ENCODE measurements around the gene PYGM.

DNA sequence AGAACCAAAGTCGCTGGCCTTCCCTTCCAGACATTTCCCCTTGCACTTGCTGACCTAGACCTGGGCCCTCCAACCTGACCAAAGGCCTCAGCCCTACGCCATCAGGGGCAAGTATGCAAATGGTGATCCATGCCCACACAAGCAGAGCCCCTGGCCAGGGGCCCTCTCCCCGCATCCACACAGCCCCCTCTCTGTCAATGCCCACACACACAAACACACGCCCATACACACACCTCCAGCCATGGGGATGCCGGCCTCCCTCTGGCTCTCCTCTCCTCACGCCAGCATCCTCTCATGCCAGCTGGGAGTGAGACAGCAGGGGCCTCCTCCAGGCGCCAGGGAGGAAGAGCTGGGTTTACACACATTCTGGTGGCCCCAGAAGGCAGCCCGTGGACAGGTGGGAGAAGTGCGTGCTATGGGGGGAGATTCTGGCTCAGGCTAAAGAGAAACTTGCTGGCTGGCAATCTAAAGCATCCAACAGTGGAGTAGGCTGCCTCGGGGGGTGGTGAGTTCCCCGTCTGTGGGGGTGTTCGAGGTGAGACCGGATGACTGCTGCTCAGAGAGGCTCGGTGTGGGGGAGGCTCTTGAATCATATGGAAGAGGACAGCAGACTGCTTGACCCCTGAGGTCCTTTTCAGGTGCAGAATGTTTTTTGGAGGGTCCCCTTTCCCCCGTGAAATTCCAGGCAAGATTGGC is 41.5 kb downstream of the PYGM start:
- TF ChIP-seq, protein P1, sequence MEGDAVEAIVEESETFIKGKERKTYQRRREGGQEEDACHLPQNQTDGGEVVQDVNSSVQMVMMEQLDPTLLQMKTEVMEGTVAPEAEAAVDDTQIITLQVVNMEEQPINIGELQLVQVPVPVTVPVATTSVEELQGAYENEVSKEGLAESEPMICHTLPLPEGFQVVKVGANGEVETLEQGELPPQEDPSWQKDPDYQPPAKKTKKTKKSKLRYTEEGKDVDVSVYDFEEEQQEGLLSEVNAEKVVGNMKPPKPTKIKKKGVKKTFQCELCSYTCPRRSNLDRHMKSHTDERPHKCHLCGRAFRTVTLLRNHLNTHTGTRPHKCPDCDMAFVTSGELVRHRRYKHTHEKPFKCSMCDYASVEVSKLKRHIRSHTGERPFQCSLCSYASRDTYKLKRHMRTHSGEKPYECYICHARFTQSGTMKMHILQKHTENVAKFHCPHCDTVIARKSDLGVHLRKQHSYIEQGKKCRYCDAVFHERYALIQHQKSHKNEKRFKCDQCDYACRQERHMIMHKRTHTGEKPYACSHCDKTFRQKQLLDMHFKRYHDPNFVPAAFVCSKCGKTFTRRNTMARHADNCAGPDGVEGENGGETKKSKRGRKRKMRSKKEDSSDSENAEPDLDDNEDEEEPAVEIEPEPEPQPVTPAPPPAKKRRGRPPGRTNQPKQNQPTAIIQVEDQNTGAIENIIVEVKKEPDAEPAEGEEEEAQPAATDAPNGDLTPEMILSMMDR (IDR thresholded peaks at IDR 0.05) = no peak
- TF ChIP-seq POLR2A (IDR thresholded peaks at IDR 0.05) = no peak
